ENCODE results near the gene COL9A2.
"Not testable (repeated sequence)": the region's sequence is repeated elsewhere in the genome, so short reads cannot be mapped to it uniquely, and the experiment has no call there.

Gene COL9A2

GRCh38 chr1:40316595-40317393 is at the start of gene COL9A2:
TSS of gene COL9A2 (minus strand) at chr1:40317286. CDS start at chr1:40317197, 89 bp downstream.
- DNase-seq, result peak; percentile 59 to 63

- no peak for DNase-seq
Observed at GRCh38 chr1:40363721-40364120, 46.6 kb upstream of the COL9A2 start.

GRCh38 chr1:40362699-40363098 is 45.6 kb upstream of the COL9A2 start:
- DNase-seq, result no peak

- no peak for DNase-seq
Observed at GRCh38 chr1:40362199-40362598, 45.1 kb upstream of the COL9A2 start.

GRCh38 chr1:40361637-40362036 is 44.6 kb upstream of the COL9A2 start:
- DNase-seq, result no peak

GRCh38 chr1:40361201-40361600 is 44.1 kb upstream of the COL9A2 start:
- no peak for DNase-seq

GRCh38 chr1:40360631-40361030 is 43.5 kb upstream of the COL9A2 start:
- DNase-seq, result no peak

GRCh38 chr1:40357625-40358024 is 40.5 kb upstream of the COL9A2 start:
- DNase-seq, result no peak

GRCh38 chr1:40353082-40353481 is 36.0 kb upstream of the COL9A2 start:
- no peak for DNase-seq

GRCh38 chr1:40352126-40352525 is 35.0 kb upstream of the COL9A2 start:
- DNase-seq, result no peak

GRCh38 chr1:40351124-40351523 is 34.0 kb upstream of the COL9A2 start:
- DNase-seq, result no peak

GRCh38 chr1:40350391-40350790 is 33.3 kb upstream of the COL9A2 start:
- DNase-seq, result no peak

GRCh38 chr1:40344597-40344996 is 27.5 kb upstream of the COL9A2 start:
- peak in 1 of 2 donors; percentile 13 for DNase-seq

GRCh38 chr1:40342381-40342717 is 25.3 kb upstream of the COL9A2 start:
- DNase-seq, result not testable (repeated sequence)

GRCh38 chr1:40341491-40342380 is 24.6 kb upstream of the COL9A2 start:
- no peak for DNase-seq

- no peak for DNase-seq
Observed at GRCh38 chr1:40339420-40340323, 22.6 kb upstream of the COL9A2 start.

- peak; percentile 92 to 94 for DNase-seq
Observed at GRCh38 chr1:40338745-40339419, 21.8 kb upstream of the COL9A2 start.

- no peak for DNase-seq
Observed at GRCh38 chr1:40337443-40337842, 20.4 kb upstream of the COL9A2 start.

GRCh38 chr1:40332695-40333094 is 15.6 kb upstream of the COL9A2 start:
- DNase-seq, result no peak

GRCh38 chr1:40331403-40331802 is 14.3 kb upstream of the COL9A2 start:
- not testable (repeated sequence) for DNase-seq

- no peak for DNase-seq
Observed at GRCh38 chr1:40318970-40319621, 2.0 kb upstream of the COL9A2 start.

- no peak for DNase-seq
Observed at GRCh38 chr1:40318476-40318875, 1.4 kb upstream of the COL9A2 start.

All from stimulated activated CD4-positive, alpha-beta T cell treated with anti-CD3 and anti-CD28 coated beads, Interleukin-2, amount 100 ng/mL, for 24 hours (primary cell).